ENCODE measurements around the gene R3HDM1. TPM values are rescaled to one million over a fixed set of nuclear protein-coding genes. Genes with fewer than 3 reads are reported as not detected.
A peak's percentile ranks its signal among the peaks of the same experiment; 100 is the strongest.

R3HDM1 gene
- total and polyA plus RNA-seq, 8 donors: 22.2 to 42.2 (median 37.8) TPM

DNA sequence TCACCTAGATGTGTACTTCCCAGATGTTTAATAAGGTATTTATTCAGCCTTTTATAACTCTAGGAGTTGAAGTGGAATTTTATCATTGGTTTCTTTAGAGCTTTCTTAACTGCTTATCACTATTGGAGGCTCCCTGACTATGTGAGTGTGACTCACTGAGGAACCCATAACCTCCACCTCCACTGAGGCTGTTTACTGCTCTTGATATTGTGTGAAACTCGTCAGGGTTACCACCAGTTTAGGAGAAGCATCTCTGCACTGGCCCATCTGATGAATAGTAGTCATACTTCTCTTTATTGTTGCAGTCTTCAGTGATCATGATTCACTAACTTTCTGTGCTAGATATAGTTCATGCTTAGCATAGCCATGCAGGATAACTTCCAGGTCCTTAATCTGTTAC, 130.8 kb downstream of the R3HDM1 start:
- TF ChIP-seq, protein P1, sequence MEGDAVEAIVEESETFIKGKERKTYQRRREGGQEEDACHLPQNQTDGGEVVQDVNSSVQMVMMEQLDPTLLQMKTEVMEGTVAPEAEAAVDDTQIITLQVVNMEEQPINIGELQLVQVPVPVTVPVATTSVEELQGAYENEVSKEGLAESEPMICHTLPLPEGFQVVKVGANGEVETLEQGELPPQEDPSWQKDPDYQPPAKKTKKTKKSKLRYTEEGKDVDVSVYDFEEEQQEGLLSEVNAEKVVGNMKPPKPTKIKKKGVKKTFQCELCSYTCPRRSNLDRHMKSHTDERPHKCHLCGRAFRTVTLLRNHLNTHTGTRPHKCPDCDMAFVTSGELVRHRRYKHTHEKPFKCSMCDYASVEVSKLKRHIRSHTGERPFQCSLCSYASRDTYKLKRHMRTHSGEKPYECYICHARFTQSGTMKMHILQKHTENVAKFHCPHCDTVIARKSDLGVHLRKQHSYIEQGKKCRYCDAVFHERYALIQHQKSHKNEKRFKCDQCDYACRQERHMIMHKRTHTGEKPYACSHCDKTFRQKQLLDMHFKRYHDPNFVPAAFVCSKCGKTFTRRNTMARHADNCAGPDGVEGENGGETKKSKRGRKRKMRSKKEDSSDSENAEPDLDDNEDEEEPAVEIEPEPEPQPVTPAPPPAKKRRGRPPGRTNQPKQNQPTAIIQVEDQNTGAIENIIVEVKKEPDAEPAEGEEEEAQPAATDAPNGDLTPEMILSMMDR (IDR thresholded peaks at IDR 0.05): no peak
- ATAC-seq (no peak), DNase-seq (no peak)
- intact Hi-C loops (cut with DNase I): no loop called here
- peaks cover 0 to 3% of the 10 kb centered on the region in 2 donors for H3K4me1 ChIP-seq
- no peaks in the 10 kb centered on the region for H3K9me3 ChIP-seq
- no peak overlapping the region for H3K27ac ChIP-seq
- no peaks in the 10 kb centered on the region for H3K27me3 ChIP-seq
- H3K4me3 ChIP-seq: no peak overlapping the region
- peaks cover 0 to 41% of the 10 kb centered on the region in 2 donors for H3K36me3 ChIP-seq

DNA sequence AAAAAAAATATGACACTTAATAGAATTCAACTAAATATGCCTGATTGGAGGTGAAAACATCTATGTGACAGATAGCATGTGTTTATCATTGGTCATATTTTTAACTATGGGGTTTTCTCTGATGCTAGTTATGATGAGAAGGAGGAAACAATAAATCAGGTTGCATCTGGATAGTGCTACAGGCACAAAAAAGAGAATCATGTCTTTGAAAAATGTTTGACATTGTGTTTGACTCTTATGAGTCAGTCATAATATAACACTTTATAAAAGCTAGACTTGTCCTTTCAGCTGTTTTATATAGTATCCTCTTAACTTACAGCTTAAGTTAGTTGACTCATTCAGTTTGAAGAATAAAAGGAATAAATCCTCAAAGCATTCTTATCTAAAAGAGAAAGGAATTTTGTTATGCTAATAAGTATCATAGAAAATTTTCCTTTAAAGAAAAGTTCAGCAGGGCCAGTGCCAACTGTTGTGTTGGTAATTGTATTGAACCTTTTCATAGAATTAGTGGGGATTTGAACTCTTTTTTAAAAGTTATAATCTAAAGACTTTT, 131.9 kb downstream of the R3HDM1 start:
- Histone ChIP-seq H3K27ac (no peak overlapping the region), H3K4me1 (peaks cover 0 to 5% of the 10 kb centered on the region in 2 donors), H3K27me3 (no peaks in the 10 kb centered on the region), H3K9me3 (no peaks in the 10 kb centered on the region), H3K4me3 (no peak overlapping the region), H3K36me3 (peaks cover 0 to 31% of the 10 kb centered on the region in 2 donors)
- no peak for DNase-seq
- intact Hi-C loops (cut with DNase I): no loop called here
- TF ChIP-seq, protein P1 (IDR thresholded peaks at IDR 0.05): no peak
- ATAC-seq: no peak

DNA sequence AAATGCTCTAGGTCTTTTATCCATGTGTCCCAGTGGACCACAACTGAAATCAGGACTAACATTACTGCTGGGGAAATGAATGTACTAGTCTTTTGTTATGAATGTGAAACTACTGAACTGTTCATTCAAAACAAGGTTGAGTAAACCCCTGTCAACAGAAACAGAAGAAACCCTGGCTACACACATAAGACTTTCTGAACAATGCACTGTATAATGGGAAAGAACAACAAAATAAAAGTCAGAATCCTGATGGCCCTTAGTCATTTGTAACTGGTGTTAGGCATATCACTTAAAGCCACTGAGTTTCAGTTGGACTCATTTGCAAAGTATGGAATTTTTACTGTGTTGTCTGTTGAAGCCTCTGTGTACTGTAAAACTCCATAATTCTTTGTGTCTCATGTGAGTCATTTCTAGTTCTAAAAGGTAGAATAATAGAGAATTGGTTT, 133.4 kb downstream of the R3HDM1 start:
- intact Hi-C loops (cut with DNase I): no loop called here
- Histone ChIP-seq H3K36me3 (peaks cover 0 to 21% of the 10 kb centered on the region in 2 donors), H3K4me3 (no peak overlapping the region), H3K27me3 (no peaks in the 10 kb centered on the region), H3K9me3 (no peaks in the 10 kb centered on the region), H3K27ac (no peak overlapping the region), H3K4me1 (peaks cover 0 to 5% of the 10 kb centered on the region in 2 donors)
- DNase-seq: no peak
- ATAC-seq: no peak
- TF ChIP-seq, protein P1 (IDR thresholded peaks at IDR 0.05): no peak

DNA sequence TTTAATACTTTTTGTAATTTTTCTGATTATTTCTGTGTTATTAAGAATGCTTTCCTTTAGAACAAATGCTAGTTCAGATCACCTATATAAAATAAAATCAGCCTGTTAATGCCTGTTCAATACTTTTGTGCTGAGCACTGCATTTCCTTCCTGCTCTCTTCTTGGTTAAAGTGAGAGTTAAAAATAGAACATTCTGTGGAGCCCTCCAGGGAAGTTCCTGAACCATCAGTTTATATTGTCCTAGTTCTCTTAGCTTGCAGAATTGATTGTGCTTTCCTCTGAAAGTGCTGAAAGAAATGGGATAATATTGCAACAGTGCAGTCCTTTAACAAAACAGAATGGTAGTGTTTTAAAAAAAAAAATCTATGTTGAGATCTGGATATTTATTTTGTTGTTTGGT, 135.8 kb downstream of the R3HDM1 start:
- no peak overlapping the region for H3K4me3 ChIP-seq
- intact Hi-C loops (cut with DNase I): no loop called here
- ATAC-seq (no peak), DNase-seq (no peak)
- H3K27ac ChIP-seq: no peak overlapping the region
- H3K36me3 ChIP-seq: peaks cover 0 to 20% of the 10 kb centered on the region in 2 donors
- no peaks in the 10 kb centered on the region for H3K9me3 ChIP-seq
- TF ChIP-seq, protein P1 (IDR thresholded peaks at IDR 0.05): no peak
- peaks cover 0 to 5% of the 10 kb centered on the region in 2 donors for H3K4me1 ChIP-seq
- H3K27me3 ChIP-seq: no peaks in the 10 kb centered on the region

DNA sequence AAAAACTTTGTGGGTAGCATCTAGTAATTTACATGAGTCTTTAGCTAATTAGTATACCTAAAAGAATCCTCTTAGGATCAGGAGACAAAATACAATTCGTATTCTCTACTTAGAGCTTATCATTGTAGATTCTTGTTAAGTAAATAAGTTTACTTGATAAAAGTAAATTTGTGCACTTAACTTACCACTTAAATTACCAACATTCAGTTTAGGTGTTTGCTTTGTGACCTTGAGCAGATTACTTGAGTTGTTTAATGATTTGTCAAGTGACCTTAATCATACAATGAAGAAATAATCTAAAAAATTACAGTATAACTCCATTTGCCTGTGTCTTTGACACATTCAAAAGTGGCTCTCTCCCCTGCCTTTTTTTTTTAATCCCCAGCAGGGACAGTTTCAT, 143.2 kb downstream of the R3HDM1 start:
- Histone ChIP-seq H3K4me1 (peaks cover 0 to 8% of the 10 kb centered on the region in 2 donors), H3K36me3 (peaks cover 0 to 46% of the 10 kb centered on the region in 2 donors), H3K27me3 (peaks cover 0 to 5% of the 10 kb centered on the region in 2 donors), H3K4me3 (no peak overlapping the region), H3K9me3 (no peaks in the 10 kb centered on the region), H3K27ac (no peak overlapping the region)
- intact Hi-C loops (cut with DNase I): no loop called here
- ATAC-seq (peak; percentile 85), DNase-seq (no peak)
- TF ChIP-seq, protein P1 (IDR thresholded peaks at IDR 0.05): no peak
